ENCODE measurements around the gene CCNH.
A peak's percentile ranks its signal among the peaks of the same experiment; 100 is the strongest.

Gene CCNH

GRCh38 chr5:87412630-87413342 lies at the start of gene CCNH:
TSS of gene CCNH (minus strand) at chr5:87412930. CDS start at chr5:87412794, 136 bp downstream.
- DNase-seq: peak; percentile 80

- DNase-seq: no peak
Measured at GRCh38 chr5:87457706-87458105, 45.0 kb upstream of the CCNH start.

- no peak for DNase-seq
Measured at GRCh38 chr5:87453801-87454200, 41.1 kb upstream of the CCNH start.

- no peak for DNase-seq
Measured at GRCh38 chr5:87452837-87453236, 40.1 kb upstream of the CCNH start.

- DNase-seq: no peak
Measured at GRCh38 chr5:87442419-87442818, 29.7 kb upstream of the CCNH start.

GRCh38 chr5:87438231-87438630 lies 25.5 kb upstream of the CCNH start:
- no peak for DNase-seq

- DNase-seq: no peak
Measured at GRCh38 chr5:87437724-87438123, 25.0 kb upstream of the CCNH start.

GRCh38 chr5:87435144-87435694 lies 22.5 kb upstream of the CCNH start:
- DNase-seq: no peak

- no peak for DNase-seq
Measured at GRCh38 chr5:87434461-87434860, 21.7 kb upstream of the CCNH start.

- no peak for DNase-seq
Measured at GRCh38 chr5:87433945-87434344, 21.2 kb upstream of the CCNH start.

- DNase-seq: no peak
Measured at GRCh38 chr5:87432460-87432859, 19.7 kb upstream of the CCNH start.

GRCh38 chr5:87430863-87431457 lies 18.2 kb upstream of the CCNH start:
- no peak for DNase-seq

- DNase-seq: no peak
Measured at GRCh38 chr5:87423755-87424154, 11.0 kb upstream of the CCNH start.

- DNase-seq: no peak
Measured at GRCh38 chr5:87421307-87421706, 8.6 kb upstream of the CCNH start.

GRCh38 chr5:87418506-87418905 lies 5.8 kb upstream of the CCNH start:
- DNase-seq: no peak

- no peak for DNase-seq
Measured at GRCh38 chr5:87413343-87413645, 564 bp upstream of the CCNH start.

GRCh38 chr5:87411973-87412629 lies 629 bp downstream of the CCNH start:
- no peak for DNase-seq

GRCh38 chr5:87411586-87411972 lies 1.2 kb downstream of the CCNH start:
- no peak for DNase-seq

GRCh38 chr5:87410931-87411330 lies 1.8 kb downstream of the CCNH start:
- DNase-seq: no peak

- no peak for DNase-seq
Measured at GRCh38 chr5:87408204-87408603, 4.5 kb downstream of the CCNH start.

GRCh38 chr5:87405472-87406155 lies 7.1 kb downstream of the CCNH start:
- no peak for DNase-seq

GRCh38 chr5:87404359-87404758 lies 8.4 kb downstream of the CCNH start:
- no peak for DNase-seq

- DNase-seq: no peak
Measured at GRCh38 chr5:87403899-87404298, 8.8 kb downstream of the CCNH start.

GRCh38 chr5:87403409-87403808 lies 9.3 kb downstream of the CCNH start:
- DNase-seq: no peak

Measured in NCI-H2107 (cell line).